ENCODE results near the gene PRKCZ. TPM values are rescaled to one million over a fixed set of nuclear protein-coding genes. Genes with fewer than 3 reads are reported as not detected.
A peak's percentile ranks its signal among the peaks of the same experiment; 100 is the strongest.

PRKCZ gene
- total RNA-seq, 1 donor: 0.72 TPM

GRCh38 chr1:2022063-2022770, 28.0 kb upstream of the PRKCZ start:
- Histone ChIP-seq H3K4me2 (ENCODE audit: insufficient read depth, low read length) (no peak overlapping the region), H4K20me1 (ENCODE audit: insufficient read depth, low read length) (no peaks in the 10 kb centered on the region), H3K79me2 (ENCODE audit: insufficient read depth, low read length) (no peaks in the 10 kb centered on the region), H3K36me3 (ENCODE audit: insufficient read depth, low read length) (no peaks in the 10 kb centered on the region), H3K27ac (ENCODE audit: low read depth, low read length) (no peak overlapping the region), H2AFZ (ENCODE audit: low read length) (no peak overlapping the region), H3K9me3 (ENCODE audit: low read depth, low read length) (no peaks in the 10 kb centered on the region), H3K27me3 (ENCODE audit: insufficient read depth, low read length) (peaks cover 50% of the 10 kb centered on the region), H3K4me1 (ENCODE audit: insufficient read depth, low read length) (no peaks in the 10 kb centered on the region), H3K4me3 (ENCODE audit: insufficient read depth, low read length) (no peak overlapping the region)
- no peak for TF ChIP-seq CTCF (IDR thresholded peaks at IDR 0.05; ENCODE audit: extremely low read depth, low read depth, low read length)
- peak; percentile 90 for DNase-seq (ENCODE audit: insufficient read length, low spot score, missing footprints)

- H3K4me2 ChIP-seq (ENCODE audit: insufficient read depth, low read length): no peak overlapping the region
- H2AFZ ChIP-seq (ENCODE audit: low read length): no peak overlapping the region
- H3K36me3 ChIP-seq (ENCODE audit: insufficient read depth, low read length): no peaks in the 10 kb centered on the region
- TF ChIP-seq CTCF (IDR thresholded peaks at IDR 0.05; ENCODE audit: extremely low read depth, low read depth, low read length): no peak
- H3K4me1 ChIP-seq (ENCODE audit: insufficient read depth, low read length): no peaks in the 10 kb centered on the region
- peaks cover 44% of the 10 kb centered on the region for H3K27me3 ChIP-seq (ENCODE audit: insufficient read depth, low read length)
- H3K27ac ChIP-seq (ENCODE audit: low read depth, low read length): no peak overlapping the region
- H4K20me1 ChIP-seq (ENCODE audit: insufficient read depth, low read length): no peaks in the 10 kb centered on the region
- no peak for DNase-seq (ENCODE audit: insufficient read length, low spot score, missing footprints)
- no peaks in the 10 kb centered on the region for H3K79me2 ChIP-seq (ENCODE audit: insufficient read depth, low read length)
- no peak overlapping the region for H3K4me3 ChIP-seq (ENCODE audit: insufficient read depth, low read length)
- no peaks in the 10 kb centered on the region for H3K9me3 ChIP-seq (ENCODE audit: low read depth, low read length)
Measured at GRCh38 chr1:2023187-2023586, 27.0 kb upstream of the PRKCZ start.

- no peak for TF ChIP-seq CTCF (IDR thresholded peaks at IDR 0.05; ENCODE audit: extremely low read depth, low read depth, low read length)
- Histone ChIP-seq H3K27me3 (ENCODE audit: insufficient read depth, low read length) (peaks cover 35% of the 10 kb centered on the region), H3K4me2 (ENCODE audit: insufficient read depth, low read length) (no peak overlapping the region), H3K36me3 (ENCODE audit: insufficient read depth, low read length) (no peaks in the 10 kb centered on the region), H3K4me1 (ENCODE audit: insufficient read depth, low read length) (no peaks in the 10 kb centered on the region), H3K27ac (ENCODE audit: low read depth, low read length) (no peak overlapping the region), H3K9me3 (ENCODE audit: low read depth, low read length) (no peaks in the 10 kb centered on the region), H2AFZ (ENCODE audit: low read length) (no peak overlapping the region), H3K4me3 (ENCODE audit: insufficient read depth, low read length) (no peak overlapping the region), H3K79me2 (ENCODE audit: insufficient read depth, low read length) (no peaks in the 10 kb centered on the region), H4K20me1 (ENCODE audit: insufficient read depth, low read length) (no peaks in the 10 kb centered on the region)
- no peak for DNase-seq (ENCODE audit: insufficient read length, low spot score, missing footprints)
Measured at GRCh38 chr1:2024451-2024850, 25.8 kb upstream of the PRKCZ start.

- peaks cover 31% of the 10 kb centered on the region for H3K27me3 ChIP-seq (ENCODE audit: insufficient read depth, low read length)
- TF ChIP-seq CTCF (IDR thresholded peaks at IDR 0.05; ENCODE audit: extremely low read depth, low read depth, low read length): no peak
- H3K36me3 ChIP-seq (ENCODE audit: insufficient read depth, low read length): no peaks in the 10 kb centered on the region
- H3K4me3 ChIP-seq (ENCODE audit: insufficient read depth, low read length): no peak overlapping the region
- no peaks in the 10 kb centered on the region for H3K79me2 ChIP-seq (ENCODE audit: insufficient read depth, low read length)
- H3K9me3 ChIP-seq (ENCODE audit: low read depth, low read length): no peaks in the 10 kb centered on the region
- H3K27ac ChIP-seq (ENCODE audit: low read depth, low read length): no peak overlapping the region
- no peak overlapping the region for H3K4me2 ChIP-seq (ENCODE audit: insufficient read depth, low read length)
- DNase-seq (ENCODE audit: insufficient read length, low spot score, missing footprints): no peak
- H4K20me1 ChIP-seq (ENCODE audit: insufficient read depth, low read length): no peaks in the 10 kb centered on the region
- H3K4me1 ChIP-seq (ENCODE audit: insufficient read depth, low read length): no peaks in the 10 kb centered on the region
- H2AFZ ChIP-seq (ENCODE audit: low read length): no peak overlapping the region
Measured at GRCh38 chr1:2024887-2025286, 25.3 kb upstream of the PRKCZ start.

Measured in osteoblast (primary cell).